GM18951 (cell line): ENCODE results near the gene MAPK11.
A peak's percentile ranks its signal among the peaks of the same experiment; 100 is the strongest.

Experiments
- POLR2A ChIP-seq: IDR thresholded peaks from 4 replicates; pipeline ENCODE4 v1.6.1; 2011; ENCODE audit warnings: mild to moderate bottlenecking; ENCODE audit not compliant: insufficient read length, insufficient read depth; ENCODE audit errors: extremely low read depth
- in situ Hi-C: fragments of 300-500 bp; cut with MboI; formaldehyde crosslinking; loops from one replicate; pipeline ENCODE4 v1.12.0; 2022; ENCODE audit warnings: low sequenced_read_pairs, mixed read lengths, inconsistent platforms; ENCODE audit not compliant: unreplicated experiment

Gene MAPK11

DNA sequence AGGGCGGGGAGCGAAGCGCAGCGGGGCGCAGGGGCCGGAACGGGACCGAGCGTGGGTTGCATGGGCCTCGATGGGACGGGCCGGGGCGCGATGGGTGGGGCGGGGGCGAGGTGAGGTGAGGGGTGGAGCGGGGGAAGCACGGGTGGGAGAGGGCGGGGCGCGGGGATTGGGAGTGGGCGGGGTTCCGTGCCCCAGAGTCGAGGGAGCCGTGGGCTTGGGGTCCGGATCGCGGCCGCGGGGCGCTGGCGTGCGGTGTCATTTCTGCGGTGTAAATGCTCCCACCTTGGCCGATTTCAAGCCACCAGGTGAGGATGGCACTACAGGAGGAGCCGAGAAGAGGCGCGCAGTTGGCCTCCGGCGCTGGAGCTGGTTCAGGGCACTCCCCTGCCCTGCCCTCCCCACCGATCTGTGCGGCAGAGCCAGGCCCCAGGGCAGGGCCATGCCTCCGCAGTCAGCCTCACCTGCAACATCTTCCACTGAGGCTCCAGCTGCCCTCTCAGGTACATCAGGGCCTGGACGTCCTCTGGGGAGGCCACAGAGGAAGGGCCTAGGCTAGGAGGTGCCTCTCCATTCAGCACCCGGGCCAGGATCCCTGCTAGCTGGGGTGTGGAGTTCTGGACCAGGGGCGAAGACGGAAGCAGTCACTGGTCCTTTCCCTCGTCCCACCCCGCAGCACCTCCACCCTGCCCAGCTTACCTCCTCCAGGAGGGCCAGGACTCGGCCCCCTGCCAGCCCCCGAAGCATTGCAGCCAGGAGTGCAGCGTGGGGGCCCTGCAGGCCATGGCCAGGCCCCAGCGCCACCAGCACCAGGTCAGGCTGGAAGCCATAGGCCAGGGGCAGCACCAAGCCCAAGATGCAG lies 24.7 kb downstream of the MAPK11 start:
- in situ Hi-C loops: no loop called here
- no peak for TF ChIP-seq POLR2A

DNA sequence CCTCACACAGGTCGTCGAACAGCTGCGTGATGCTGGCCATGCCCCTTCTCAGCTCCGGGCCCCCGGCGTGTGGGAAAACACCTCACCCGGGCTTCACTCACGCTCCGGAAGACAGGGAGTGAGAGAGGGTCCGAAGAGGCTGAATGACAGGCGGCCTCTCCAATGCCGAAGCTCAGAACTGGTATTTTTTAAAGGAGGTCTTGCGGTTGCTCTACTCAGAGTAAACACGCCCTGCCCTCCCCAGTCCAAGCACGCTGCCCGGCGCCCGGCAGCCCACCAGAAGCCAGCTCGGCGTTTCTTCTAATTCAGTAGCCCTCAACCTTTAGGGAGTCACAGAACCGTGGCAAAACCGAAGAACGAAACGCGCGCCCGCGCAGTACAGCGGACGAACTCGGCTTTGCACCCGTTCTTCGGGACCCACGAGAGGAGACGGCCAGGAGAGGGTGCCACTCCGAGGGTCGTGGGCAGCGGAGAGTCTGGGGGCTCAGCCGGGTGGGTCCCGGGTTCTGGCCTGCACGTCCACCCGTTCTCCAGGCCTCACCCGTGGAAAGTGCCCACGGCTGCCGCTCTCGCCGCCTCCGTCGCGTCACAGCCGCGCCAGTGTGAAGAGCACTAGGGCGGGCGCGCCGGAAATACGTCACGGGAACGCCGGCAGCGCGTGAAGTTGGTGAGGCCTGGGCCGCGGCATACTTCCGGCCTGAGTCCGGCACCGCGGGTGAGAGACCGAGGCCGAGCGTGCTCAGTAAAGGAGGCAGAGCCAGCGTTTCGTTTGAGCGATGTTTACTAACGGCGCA lies 25.6 kb downstream of the MAPK11 start, which contains the start of gene TUBGCP6:
Gene TUBGCP6, minus strand, starts transcription at position 604 of the 794 bp plus-strand sequence. Its CDS starts 564 bp downstream, at position 40.
- peak; percentile 91 for TF ChIP-seq POLR2A
- in situ Hi-C loops: no loop called here

DNA sequence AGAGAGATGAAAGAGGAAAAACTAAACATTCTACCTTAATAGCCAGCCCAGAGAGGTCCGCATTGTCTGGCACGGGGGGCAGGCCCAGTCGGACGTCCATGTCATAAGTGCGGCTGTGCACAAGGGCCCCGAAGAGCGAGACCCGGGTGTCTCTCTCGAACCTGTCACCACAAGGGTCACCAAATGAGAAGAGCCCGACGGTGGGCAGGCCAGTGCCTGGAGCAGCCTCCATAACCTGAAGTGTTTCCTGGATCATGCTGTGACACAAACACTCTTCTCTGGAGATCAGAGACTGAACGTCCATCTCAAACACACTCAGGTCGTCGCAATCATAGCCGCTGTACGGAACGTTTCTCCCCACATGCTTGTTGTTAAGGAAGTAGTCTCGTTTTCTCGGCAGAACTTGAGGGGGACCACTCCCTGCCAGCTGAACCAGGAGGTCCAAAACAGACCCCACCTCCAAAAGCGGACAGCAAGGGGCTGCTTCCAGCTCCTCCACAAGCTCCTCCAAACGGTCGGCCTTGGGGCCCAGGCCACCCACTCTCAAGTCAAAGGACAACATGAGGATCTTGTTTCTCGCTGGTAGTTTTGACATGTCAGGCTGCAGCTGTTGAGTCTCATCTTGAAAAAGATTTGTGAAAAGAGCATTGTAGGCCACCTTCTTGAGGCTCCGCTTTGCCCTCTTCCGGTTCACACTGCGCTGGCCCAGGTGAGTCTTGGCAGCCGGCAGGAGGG lies 26.3 kb downstream of the MAPK11 start:
- in situ Hi-C loops: no loop called here
- TF ChIP-seq POLR2A: no peak

DNA sequence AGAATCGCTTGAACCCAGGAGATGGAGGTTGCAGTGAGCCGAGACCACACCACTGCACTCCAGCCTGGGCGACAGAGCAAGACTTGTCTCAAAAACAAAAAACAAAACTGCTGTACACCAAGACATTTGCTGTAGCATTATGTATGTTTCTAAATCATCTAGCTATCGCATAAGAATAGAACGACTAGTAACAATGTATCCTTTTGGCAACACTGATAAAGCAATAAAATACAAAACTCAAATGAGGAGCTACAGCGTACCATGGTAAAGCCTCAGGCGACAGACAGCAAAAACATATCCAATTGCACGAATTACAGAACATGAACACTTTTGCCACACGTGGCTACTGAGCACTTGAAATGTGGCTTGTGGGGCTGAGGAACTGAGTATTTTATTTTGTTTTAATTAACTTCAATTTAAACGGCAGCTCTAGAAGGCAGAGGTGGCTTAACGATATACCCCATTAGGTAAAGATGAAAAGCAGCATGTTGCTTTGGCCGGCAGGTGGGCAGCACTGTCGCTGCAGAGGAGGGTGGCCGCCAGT lies 27.7 kb downstream of the MAPK11 start:
- in situ Hi-C loops: no loop called here
- TF ChIP-seq POLR2A: no peak

DNA sequence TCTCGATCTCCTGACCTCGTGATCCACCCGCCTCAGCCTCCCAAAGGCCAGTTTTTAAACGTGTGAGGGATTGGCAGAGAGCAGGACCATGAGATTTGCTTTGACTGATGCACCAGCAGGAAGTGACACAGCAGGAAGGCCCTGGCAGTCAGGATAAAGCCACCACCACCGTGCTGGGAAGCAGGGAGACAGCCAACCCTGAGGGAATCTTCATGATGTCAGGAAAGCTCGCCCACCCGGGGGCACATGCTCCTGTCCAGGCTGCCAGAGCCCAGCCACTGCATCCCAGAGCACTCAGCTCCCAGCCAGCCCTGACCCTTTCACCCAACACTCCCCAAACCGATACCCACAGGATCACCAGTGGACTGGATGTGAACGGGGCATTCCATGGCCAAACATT lies 31.4 kb downstream of the MAPK11 start:
- in situ Hi-C loops: no loop called here

DNA sequence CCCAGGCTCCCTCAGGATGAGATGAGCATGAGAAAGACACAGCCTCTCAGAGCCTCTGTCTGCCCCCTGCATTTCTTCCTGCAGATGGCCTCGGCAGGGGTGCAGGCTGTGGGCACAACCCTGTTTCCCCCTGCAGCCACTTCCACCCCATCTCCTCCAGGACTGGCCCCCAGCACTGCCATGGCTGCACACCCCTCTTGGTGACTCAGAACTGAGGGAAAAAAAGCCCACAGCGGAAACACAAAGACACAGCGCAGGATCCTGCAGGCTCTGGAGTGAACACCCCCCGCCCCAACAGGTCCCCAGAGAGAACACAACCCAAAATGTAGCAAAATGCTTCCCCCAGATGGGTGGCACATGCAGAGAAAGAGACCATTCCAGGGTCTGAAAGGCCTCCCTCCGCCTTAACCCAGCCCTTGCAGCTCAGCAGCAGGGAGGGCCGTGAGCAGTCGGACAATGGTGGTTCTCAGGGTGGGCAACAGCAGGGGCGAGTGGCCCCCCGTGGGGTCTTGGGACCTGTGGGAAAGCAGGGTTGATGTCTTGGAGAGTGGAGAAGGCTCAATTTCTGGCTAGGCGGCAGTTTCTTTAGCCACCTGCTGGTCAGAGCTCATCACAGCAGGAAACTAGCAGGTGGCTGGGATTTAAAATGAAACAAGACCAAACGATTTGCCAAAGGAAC lies 33.3 kb downstream of the MAPK11 start:
- no peak for TF ChIP-seq POLR2A
- in situ Hi-C loops: no loop called here

More for the DNA sequence above, 31.4 kb downstream of the MAPK11 start:
- no peak for TF ChIP-seq POLR2A

DNA sequence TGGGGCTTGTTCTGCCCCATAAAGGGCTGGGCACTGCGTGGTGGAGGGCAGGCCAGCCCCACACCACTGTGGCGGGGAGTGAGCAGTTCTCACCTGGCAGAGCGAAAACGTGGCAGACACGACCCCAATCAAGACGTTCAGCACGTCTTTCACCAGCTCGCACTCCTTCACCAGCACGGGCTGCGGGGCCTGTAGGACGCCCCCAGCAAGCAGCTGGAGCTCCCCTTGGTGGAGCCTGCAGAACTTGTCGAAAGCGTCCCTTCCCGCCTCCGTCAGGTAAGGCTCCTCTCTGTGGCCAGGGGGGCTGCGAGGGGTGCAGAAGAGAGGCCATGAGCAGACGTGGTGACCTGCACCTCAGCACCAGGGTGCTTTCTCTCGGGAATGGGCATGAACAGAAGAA lies 37.0 kb downstream of the MAPK11 start:
- TF ChIP-seq POLR2A: no peak
- in situ Hi-C loops: no loop called here

DNA sequence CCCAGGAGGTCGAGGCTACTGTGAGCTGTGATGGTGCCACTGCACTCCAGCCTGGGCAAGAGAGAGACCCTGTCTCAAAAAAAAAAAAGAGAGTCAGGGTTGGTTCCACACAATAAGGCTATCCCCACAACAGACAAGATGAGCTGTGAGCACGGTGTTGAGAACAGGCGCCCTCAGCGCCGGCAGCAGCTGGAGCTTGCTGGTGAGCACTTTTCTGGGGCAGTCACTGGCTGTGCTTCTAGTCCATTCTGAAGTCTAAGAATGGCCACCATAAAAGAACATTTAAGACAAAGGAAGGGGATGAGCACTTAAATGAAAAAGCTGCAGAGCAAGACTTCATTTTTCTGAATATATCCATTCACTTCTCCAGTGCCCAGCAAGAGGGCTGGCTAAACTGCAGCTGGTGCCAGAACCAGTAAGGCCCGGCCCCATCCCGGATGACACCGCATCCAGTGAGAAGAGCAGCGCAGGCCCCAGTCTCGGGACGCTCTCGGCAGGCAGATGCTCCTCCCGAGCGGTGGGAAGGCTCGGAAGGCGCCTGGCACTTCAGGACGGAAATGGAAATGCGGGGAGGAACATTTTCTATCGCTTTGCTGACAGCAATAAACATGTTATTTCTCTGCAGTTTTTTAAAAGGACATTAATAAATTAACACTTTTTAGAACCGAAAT lies 37.6 kb downstream of the MAPK11 start:
- in situ Hi-C loops: no loop called here
- TF ChIP-seq POLR2A: no peak

DNA sequence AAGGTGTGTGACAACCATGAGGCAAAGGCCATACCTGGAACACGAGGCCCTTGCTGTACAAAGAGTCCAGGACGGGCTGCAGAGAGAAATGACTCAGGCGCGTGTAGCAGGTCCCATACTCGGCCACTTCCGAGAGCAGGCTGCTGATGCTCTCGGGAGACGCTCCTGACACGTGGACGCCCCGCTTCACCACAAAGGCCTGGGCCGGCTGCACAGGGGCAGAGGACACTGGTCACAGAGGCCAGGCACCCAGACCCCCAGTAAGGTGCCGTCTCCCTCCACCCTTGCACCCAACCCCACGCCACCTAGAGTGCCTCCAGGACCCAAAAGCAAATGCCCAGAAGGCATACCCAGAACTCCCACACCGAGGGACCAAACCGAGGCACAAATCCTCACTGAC lies 40.8 kb downstream of the MAPK11 start:
- in situ Hi-C loops: no loop called here

DNA sequence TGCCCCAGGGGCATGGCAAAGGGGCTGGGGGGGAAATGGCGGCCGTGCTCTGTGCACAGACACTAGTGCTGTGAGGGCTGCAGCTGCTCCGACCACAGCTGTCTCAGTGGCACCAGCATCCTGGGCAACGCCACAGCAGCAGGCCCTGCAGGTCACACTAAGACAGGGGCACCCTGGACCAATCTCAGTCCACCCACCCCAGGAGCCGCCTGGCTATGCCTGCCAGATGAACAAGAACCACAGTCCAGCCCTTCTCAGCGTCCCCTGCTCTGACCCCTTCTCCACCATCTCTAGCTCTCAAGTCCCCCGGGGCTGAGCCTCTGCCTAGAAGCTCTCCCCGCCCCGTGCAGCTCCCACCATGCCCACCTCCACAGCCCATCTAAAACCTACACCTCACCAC lies 41.8 kb downstream of the MAPK11 start:
- TF ChIP-seq POLR2A: no peak
- in situ Hi-C loops: no loop called here

More for the DNA sequence above, 40.8 kb downstream of the MAPK11 start:
- TF ChIP-seq POLR2A: no peak

DNA sequence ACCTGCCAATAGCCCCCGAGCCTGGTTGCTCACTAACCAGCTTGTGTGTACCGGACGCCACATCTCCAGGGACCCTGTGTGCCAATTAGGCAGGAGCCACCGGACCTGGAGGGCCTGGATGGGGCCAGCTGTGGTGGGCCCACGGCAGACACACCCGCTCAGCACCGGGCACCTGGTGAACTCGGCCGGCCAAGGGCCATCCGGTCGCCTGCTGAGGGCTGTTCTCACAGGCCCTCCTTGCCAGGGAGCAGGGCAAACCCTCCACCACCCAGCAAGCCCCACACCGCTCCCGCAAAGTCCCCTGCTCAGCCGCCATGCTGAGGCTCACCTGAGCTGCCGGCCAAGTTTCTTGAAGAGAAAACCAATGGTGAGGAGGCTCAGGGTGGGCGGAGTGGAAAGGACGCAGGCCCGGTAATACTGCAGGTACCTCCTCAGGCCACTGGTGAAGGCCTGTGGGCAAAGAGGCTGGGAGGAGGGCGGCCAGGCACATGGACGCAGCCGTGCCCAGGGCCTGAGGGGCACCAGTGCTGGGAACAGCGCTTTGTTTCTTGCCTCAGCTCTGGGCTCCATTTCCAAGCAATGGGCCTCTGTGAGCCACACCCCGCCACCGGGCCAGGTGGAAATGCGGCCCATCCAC lies 42.5 kb downstream of the MAPK11 start:
- in situ Hi-C loops: no loop called here
- TF ChIP-seq POLR2A: no peak

DNA sequence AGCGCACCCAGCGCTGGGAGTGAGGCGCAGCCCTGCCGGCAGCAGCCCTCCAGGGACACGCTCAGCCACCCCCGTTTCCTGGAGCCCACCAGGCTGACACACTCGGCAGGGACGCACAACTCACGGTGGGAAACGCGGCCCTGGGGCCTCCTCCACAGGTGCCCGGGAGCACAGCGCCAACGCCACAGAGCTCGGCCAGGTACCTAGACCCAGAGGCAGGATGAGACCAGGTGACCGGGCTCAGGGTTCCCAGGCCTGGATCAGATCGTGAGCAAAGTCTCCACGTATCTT lies 43.4 kb downstream of the MAPK11 start:
- TF ChIP-seq POLR2A: no peak
- in situ Hi-C loops: no loop called here
